Psoas muscle (tissue), 8 donors: ENCODE data around the gene CCNQ. TPM values are rescaled to one million over a fixed set of nuclear protein-coding genes. Genes with fewer than 3 reads are reported as not detected.

Experiments
- ATAC-seq, 4 donors: fragments of 200-7000 bp; cut with Tn5 transposase; one replicate each; pipeline ENCODE4 v1.9.1; 2020; ENCODE audit warnings: moderate library complexity in 3 of 4, mild to moderate bottlenecking in 2 of 4
- DNase-seq, 2 donors: peaks; one replicate each; pipeline ENCODE4 v3.0.0-alpha.2; 2020
- H3K27ac ChIP-seq: fragments of 200-600 bp; one replicate; pipeline ENCODE4 v1.8.0; 2022
- H3K27me3 ChIP-seq, 3 donors: fragments of 200-600 bp in 1 of 3; one replicate each; pipeline versions ENCODE4 v1.6.1 to v1.8.0; 2013 to 2022; ENCODE audit warnings: low read length in 2 of 3, mild to moderate bottlenecking in 2 of 3, moderate library complexity in 1 of 3; ENCODE audit not compliant: insufficient read depth in 3 of 3
- H3K36me3 ChIP-seq, 2 donors: fragments of 200-600 bp in 1 of 2; one replicate each; pipeline versions ENCODE4 v1.6.1 to v1.8.0; 2013 to 2022; ENCODE audit warnings: low read depth in 1 of 2, mild to moderate bottlenecking in 1 of 2, moderate library complexity in 1 of 2; ENCODE audit not compliant: insufficient read depth in 1 of 2
- H3K4me1 ChIP-seq: fragments of 200-600 bp; one replicate; pipeline ENCODE4 v1.8.0; 2022
- H3K4me3 ChIP-seq: fragments of 200-600 bp; one replicate; pipeline ENCODE4 v1.8.0; 2022; ENCODE audit warnings: mild to moderate bottlenecking
- H3K9me3 ChIP-seq: fragments of 200-600 bp; one replicate; pipeline ENCODE4 v1.8.0; 2022
- CTCF ChIP-seq: fragments of 200-600 bp; IDR thresholded peaks from one replicate; pipeline ENCODE4 v1.8.0; 2022; ENCODE audit warnings: antibody characterized with exemption
- WGBS, 3 donors: extraction: QIAGEN DNeasy Blood & Tissue Kit; methylation state at CpG; one replicate each; pipeline versions ENCODE4 v1.1.6 to v1.1.7; 2013; 5-methylcytosine and 5-hydroxymethylcytosine counted together
- intact Hi-C, 2 donors: fragments of 100-400 bp; cut with DNase I; formaldehyde crosslinking; loops; one replicate each; pipeline versions ENCODE4 v1.11.0 to v1.14.2; 2022
- polyA plus RNA-seq, 3 donors: library from polyadenylated mRNA; stranded (reverse); fragments of 200-250 nt; gene quantifications; one replicate each; pipeline ENCODE4 v1.2.3, GENCODE V29; 2013
- total RNA-seq, 4 donors: library from RNA; stranded (reverse); fragmentation: NEBNext Ultra II Directional in 2 of 4; extraction: Animal tissue kit (Norgen Biotek cat#: 25700) in 2 of 4; gene quantifications; one replicate each; pipeline versions ENCODE4 v1.2.1 to v1.2.4, GENCODE V29; 2021 to 2023
- donor health status: healthy with polysubstance abuse.
- donor health status: DM: no; HTN: no; CAD: no; lungs with moderate emphysema.
- donor health status: Bipolar disorder and iron deficiency.
- donor health status: healthy.
- donor health status: DM: yes; HTN: yes; CAD: no.
- donor health status: DM: no; HTN: no; CAD: no.
- donor health status: DM: no; HTN: no; CAD: no.
- donor health status: DM: yes; HTN: yes; CAD: no.

The CCNQ gene
- total and polyA plus RNA-seq, 7 donors, result 17.0 to 53.5 (median 34.3) TPM

GRCh38 chrX:153578889-153579288 lies 20.1 kb downstream of the CCNQ start:
- no peak overlapping the region for H3K4me3 ChIP-seq
- no peaks in the 10 kb centered on the region for H3K9me3 ChIP-seq
- no peak overlapping the region for H3K27ac ChIP-seq
- H3K36me3 ChIP-seq, result no peaks in the 10 kb centered on the region
- WGBS, 3 donors, result 56 to 75% (median 72%) methylated on average over 2 of the region's 2 CpGs
- H3K4me1 ChIP-seq, result no peaks in the 10 kb centered on the region
- peaks cover 0 to 6% (median 0%) of the 10 kb centered on the region in 3 donors for H3K27me3 ChIP-seq
- no peak for ATAC-seq
- intact Hi-C loops, result no loop called here
- DNase-seq, result no peak
- TF ChIP-seq CTCF, result no peak

GRCh38 chrX:153578200-153578835 lies 20.6 kb downstream of the CCNQ start:
- no peaks in the 10 kb centered on the region for H3K36me3 ChIP-seq
- H3K9me3 ChIP-seq, result no peaks in the 10 kb centered on the region
- ATAC-seq (no peak), DNase-seq (no peak)
- H3K4me1 ChIP-seq, result no peaks in the 10 kb centered on the region
- H3K4me3 ChIP-seq, result no peak overlapping the region
- 80 to 93% (median 90%) methylated on average over 15 to 18 of the region's 18 CpGs for WGBS, 3 donors
- no peak for TF ChIP-seq CTCF
- no peak overlapping the region for H3K27ac ChIP-seq
- intact Hi-C loops, result no loop called here
- peaks cover 0 to 9% (median under 1%) of the 10 kb centered on the region in 3 donors for H3K27me3 ChIP-seq

- no peak for DNase-seq
- no peak for ATAC-seq
- Histone ChIP-seq H3K27ac (no peak overlapping the region), H3K27me3 (peaks cover 0 to 9% (median 3%) of the 10 kb centered on the region in 3 donors), H3K36me3 (no peaks in the 10 kb centered on the region), H3K9me3 (no peaks in the 10 kb centered on the region), H3K4me3 (no peak overlapping the region), H3K4me1 (no peaks in the 10 kb centered on the region)
- TF ChIP-seq CTCF, result no peak
- intact Hi-C loops, result no loop called here
- 74 to 75% (median 75%) methylated on average over 5 to 6 of the region's 6 CpGs for WGBS, 3 donors
Measured at GRCh38 chrX:153576961-153577360, 22.0 kb downstream of the CCNQ start.

- H3K36me3 ChIP-seq, result no peaks in the 10 kb centered on the region
- no peaks in the 10 kb centered on the region for H3K4me1 ChIP-seq
- peaks cover 0 to 9% (median 3%) of the 10 kb centered on the region in 3 donors for H3K27me3 ChIP-seq
- DNase-seq (no peak), ATAC-seq (no peak)
- intact Hi-C loops, result no loop called here
- WGBS, 3 donors, result 68 to 84% (median 72%) methylated on average over 6 to 10 of the region's 10 CpGs
- H3K4me3 ChIP-seq, result no peak overlapping the region
- no peak overlapping the region for H3K27ac ChIP-seq
- no peaks in the 10 kb centered on the region for H3K9me3 ChIP-seq
- no peak for TF ChIP-seq CTCF
Measured at GRCh38 chrX:153576239-153576870, 22.6 kb downstream of the CCNQ start.
